ENCODE results near the gene PLXNA3.

PLXNA3 gene

GRCh38 chrX:154459832-154460231 lies 1.8 kb downstream of the PLXNA3 start:
- no peak for DNase-seq

- DNase-seq: no peak
Measured at GRCh38 chrX:154460326-154460725, 2.2 kb downstream of the PLXNA3 start.

DNA sequence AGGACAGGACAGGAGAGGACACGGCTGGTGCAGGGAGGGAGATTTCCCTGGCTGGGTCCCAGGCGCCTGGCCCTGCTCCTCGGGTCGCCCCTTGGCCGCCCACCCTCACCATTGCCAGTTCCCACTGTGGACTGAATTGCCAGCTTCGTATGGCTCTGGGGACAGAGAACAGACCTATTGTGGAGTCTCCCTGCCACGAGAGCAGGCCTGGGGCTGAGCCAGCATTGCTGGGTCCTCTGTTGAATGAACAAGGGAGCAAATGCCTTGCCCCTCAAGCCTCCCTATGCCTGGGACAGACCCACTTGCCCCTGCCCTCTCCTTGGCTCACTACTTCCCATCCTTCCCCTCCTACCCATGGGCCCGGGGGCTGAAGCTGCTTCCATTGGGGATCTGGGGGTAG lies 4.3 kb downstream of the PLXNA3 start:
- DNase-seq: no peak

- DNase-seq: no peak
Measured at GRCh38 chrX:154463611-154464220, 5.6 kb downstream of the PLXNA3 start.

- no peak for DNase-seq
Measured at GRCh38 chrX:154464806-154465365, 6.8 kb downstream of the PLXNA3 start.

GRCh38 chrX:154465601-154466000 lies 7.5 kb downstream of the PLXNA3 start:
- DNase-seq: no peak

DNA sequence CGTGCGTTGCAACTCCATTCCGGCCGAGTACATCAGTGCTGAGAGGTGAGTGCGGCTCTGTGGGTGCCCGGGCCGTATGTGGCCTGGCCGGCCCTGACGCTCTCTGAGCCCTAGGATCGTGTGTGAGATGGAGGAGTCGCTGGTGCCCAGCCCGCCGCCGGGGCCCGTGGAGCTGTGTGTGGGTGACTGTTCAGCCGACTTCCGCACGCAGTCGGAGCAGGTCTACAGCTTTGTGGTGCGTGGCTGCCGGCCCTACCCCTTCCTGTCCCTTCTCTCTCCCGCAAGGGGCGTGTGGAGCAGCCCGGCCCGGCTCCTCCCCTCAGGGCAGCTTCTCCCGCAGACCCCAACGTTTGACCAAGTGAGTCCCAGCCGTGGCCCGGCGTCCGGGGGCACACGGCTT lies 8.0 kb downstream of the PLXNA3 start:
- DNase-seq: no peak

- DNase-seq: no peak
Measured at GRCh38 chrX:154466907-154467306, 8.8 kb downstream of the PLXNA3 start.

DNA sequence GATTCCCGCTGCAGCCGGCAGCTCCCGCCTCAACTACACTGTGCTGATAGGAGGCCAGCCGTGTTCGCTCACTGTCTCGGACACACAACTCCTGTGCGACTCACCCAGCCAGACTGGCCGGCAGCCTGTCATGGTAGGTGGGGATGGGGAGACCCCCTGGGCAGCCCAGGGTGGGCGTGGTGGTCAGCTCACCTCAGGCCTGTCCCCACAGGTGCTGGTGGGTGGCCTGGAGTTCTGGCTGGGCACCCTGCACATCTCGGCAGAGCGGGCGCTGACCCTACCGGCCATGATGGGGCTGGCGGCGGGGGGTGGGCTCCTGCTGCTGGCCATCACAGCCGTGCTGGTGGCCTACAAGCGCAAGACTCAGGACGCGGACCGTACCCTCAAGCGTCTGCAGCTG lies 9.5 kb downstream of the PLXNA3 start:
- DNase-seq: no peak

- no peak for DNase-seq
Measured at GRCh38 chrX:154468217-154468616, 10.1 kb downstream of the PLXNA3 start.

DNA sequence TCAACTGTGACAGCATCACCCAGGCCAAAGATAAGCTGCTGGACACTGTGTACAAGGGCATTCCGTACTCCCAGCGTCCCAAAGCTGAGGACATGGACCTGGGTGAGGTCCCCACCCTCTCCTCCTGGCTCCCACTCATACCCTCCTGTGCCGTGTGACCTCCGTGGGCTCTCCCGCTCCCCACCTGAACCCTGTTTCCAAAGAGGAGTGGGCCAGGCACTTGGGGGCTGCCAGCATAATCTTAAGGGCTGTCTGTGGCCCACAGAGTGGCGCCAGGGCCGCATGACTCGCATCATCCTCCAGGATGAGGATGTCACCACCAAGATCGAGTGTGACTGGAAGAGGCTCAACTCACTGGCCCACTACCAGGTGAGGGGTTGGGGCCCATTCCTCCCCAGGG lies 11.0 kb downstream of the PLXNA3 start:
- no peak for DNase-seq

- DNase-seq: no peak
Measured at GRCh38 chrX:154469880-154470279, 11.8 kb downstream of the PLXNA3 start.

- no peak for DNase-seq
Measured at GRCh38 chrX:154470434-154470833, 12.4 kb downstream of the PLXNA3 start.

DNA sequence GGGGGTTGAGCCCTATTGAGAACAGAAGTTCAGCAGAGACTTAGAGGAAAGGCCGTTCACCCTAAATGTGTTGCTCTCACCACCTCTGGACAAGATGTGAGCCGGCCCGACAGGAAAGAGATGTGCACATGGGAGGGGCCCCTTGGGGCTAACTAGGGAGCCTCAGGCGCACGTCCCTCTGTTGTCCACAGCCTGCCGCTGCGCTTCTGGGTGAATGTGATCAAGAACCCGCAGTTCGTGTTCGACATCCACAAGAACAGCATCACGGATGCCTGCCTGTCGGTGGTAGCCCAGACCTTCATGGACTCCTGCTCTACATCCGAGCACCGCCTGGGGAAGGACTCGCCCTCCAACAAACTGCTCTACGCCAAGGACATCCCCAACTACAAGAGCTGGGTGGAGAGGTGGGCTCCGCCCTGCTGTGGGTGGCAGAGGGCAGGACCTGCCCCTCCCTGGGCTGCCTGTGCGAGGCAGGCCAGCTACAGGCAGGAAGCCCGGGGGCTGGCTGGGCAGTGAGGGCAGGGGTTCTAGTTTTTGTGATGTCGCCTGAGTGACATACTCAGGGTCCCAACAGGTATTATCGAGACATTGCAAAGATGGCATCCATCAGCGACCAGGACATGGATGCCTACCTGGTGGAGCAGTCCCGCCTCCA lies 13.0 kb downstream of the PLXNA3 start:
- no peak for DNase-seq

- DNase-seq: no peak
Measured at GRCh38 chrX:154471839-154472684, 14.0 kb downstream of the PLXNA3 start.

GRCh38 chrX:154472685-154473632 lies 14.9 kb downstream of the PLXNA3 start:
- DNase-seq: no peak

DNA sequence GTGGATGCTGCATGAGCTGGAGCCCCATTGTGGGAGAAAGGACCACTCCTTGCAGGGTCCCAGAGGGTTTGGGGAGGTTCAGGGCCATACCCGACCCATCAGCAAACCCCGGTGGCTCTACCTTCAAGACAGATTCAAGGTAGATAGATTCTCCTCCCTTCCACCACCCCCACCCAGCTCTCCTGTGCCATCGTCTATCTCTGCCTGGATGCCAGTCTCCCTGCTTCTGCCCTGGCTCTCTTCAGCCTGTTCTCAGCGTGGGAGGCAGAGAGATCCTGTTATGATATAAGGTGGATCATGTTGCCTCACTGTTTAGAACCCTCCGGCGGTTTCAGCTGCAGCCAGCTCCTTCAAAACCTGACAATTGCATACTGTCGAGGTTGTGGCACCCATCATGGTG lies 15.6 kb downstream of the PLXNA3 start:
- DNase-seq: no peak

DNA sequence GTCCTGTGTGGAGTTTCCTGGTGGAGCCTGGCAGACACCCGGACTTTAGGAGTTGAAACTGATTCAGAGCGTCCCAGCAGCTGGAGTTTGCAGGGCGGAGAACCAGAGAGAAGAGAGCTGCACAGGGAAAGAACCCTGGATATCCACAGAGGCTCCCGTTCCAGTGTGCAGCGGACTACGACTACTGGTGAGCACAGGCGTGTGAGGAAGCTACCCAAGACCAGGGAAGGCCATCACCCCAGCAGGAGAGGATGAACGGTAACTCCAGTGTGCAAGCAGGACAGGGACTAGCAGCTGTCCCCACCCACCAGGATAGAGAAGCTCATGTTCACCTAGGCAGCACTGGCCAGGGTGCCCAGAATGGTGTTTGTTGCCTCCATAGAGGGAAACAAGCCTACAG lies 18.7 kb downstream of the PLXNA3 start:
- no peak for DNase-seq

DNA sequence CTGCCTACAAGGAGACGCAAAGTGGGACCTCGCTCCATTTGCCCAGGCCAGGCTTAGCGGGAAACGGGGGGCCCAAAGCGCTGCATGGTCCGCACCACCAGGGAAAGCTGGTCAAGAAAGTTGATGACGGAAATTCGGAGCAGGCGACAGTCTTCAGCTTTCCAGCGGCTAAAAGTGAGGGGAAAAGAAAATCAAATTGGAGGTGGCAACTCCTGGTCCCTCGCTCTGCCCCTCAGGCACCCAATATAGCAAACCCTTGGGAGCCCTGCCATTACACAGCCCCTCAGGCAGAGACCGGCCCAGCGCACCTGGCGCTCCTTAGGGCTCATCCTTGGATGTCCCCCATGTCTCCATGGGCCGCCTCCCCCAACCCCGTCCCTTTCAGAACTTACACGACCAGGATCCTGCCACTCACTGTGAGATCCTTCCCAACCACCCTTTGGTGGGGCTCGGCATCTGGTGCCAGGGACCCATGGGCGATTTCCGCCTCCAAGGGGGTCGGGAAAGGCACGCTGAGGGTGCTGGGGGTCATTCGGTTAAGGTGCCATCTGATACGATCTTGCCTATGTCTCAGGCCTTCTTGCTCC lies 19.9 kb downstream of the PLXNA3 start:
- DNase-seq: no peak

- peak; percentile 87 for DNase-seq
Measured at GRCh38 chrX:154478728-154479622, 20.9 kb downstream of the PLXNA3 start, which contains the start of gene LAGE3. TSS of gene LAGE3 (minus strand) at chrX:154479281. CDS start at chrX:154478915, 366 bp downstream.

- no peak for DNase-seq
Measured at GRCh38 chrX:154481195-154481594, 23.1 kb downstream of the PLXNA3 start.
